Measurements from ENCODE around the gene SETMAR. TPM values are rescaled to one million over a fixed set of nuclear protein-coding genes. Genes with fewer than 3 reads are reported as not detected.

The SETMAR gene
- total RNA-seq: 15.4 and 23.4 TPM in 2 replicates
- polyA plus RNA-seq: 13.5 and 16.5 TPM in 2 replicates

DNA sequence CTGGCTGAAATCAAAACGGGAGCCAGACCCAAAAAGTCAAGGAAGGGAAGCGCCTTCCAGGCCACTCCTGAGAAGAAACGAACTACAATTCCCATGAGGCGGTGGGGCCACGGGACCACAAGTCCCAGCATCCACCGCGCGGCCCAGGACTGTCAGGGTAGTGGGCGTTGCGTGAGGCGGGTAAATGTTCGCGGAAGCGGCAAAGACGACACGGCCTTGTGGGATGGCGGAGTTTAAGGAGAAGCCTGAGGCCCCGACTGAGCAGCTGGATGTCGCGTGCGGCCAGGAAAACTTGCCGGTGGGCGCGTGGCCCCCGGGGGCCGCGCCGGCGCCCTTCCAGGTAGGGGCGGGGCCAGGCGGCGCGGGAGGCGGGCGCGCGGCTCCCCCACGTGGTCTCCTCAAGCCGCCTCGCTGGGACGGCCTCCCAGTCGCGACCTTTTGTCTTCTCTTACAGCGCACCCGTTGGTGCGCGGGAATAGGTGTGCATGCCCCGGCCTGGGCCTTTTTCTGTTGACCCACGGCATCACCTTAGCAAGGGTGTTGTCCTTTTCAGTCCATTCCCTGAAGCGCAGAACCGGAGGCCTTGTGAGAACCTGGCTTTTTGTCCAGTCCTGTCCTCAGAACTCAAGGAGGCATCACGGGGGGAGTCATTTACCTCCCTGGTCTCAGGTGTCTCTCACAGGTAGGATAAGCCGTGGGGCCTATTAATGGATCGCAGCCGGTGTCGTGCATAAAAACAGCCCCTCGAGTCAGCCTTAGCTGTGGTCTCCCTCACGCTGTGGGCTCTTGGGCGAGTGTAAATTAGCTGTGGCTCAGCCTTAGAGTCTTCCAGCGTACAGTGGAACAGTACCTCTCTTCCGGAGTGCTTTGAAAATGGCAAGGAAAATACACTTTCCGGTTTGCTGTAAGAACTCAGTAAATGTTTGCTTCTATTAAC, at the start of gene SETMAR:
Gene SETMAR, plus strand, starts transcription at position 183 of the 937 bp plus-strand sequence. Its CDS starts 2 bp downstream, at position 185.
- TF ChIP-seq EZH2phosphoT487 (IDR thresholded peaks at IDR 0.05; ENCODE audit: low read depth, severe bottlenecking, unreplicated experiment) (no peak), EZH2 (IDR thresholded peaks at IDR 0.05; ENCODE audit: borderline replicate concordance) (no peak), CTCF (IDR thresholded peaks at IDR 0.05; ENCODE audit: poor library complexity) (no peak)
- Histone ChIP-seq H3K79me2 (peaks cover 37% of the 10 kb centered on the region), H3K36me3 (replicated peaks; ENCODE audit: insufficient read depth, low read depth) (no peaks in the 10 kb centered on the region), H3K4me3 (peak within 1 kb of the TSS; percentile 53), H4K20me1 (ENCODE audit: insufficient read depth, poor library complexity, severe bottlenecking) (no peaks in the 10 kb centered on the region), H2AFZ (peak within 1 kb of the TSS; percentile 79), H3K9me3 (ENCODE audit: low read depth) (no peaks in the 10 kb centered on the region), H3K4me2 (peak within 1 kb of the TSS; percentile 90), H3K9me2 (replicated peaks; ENCODE audit: insufficient read depth) (no peaks in the 10 kb centered on the region), H3K27me3 (no peaks in the 10 kb centered on the region), H3K4me1 (ENCODE audit: insufficient read depth) (peaks cover 21% of the 10 kb centered on the region), H3K27ac (peak within 1 kb of the TSS; percentile 92)
- DNase-seq (ENCODE audit: low spot score): peak; percentile 94
- WGBS (ENCODE audit: low lambda C conversion rate, missing lambda C conversion rate): 5% methylated on average over 62 of the region's 62 CpGs

- H3K79me2 ChIP-seq: no peaks in the 10 kb centered on the region
- no peak overlapping the region for H3K4me2 ChIP-seq
- no peaks in the 10 kb centered on the region for H3K27me3 ChIP-seq
- H3K4me3 ChIP-seq: no peak overlapping the region
- WGBS (ENCODE audit: low lambda C conversion rate, missing lambda C conversion rate): 79% methylated on average over 6 of the region's 6 CpGs
- no peaks in the 10 kb centered on the region for H3K36me3 ChIP-seq (replicated peaks; ENCODE audit: insufficient read depth, low read depth)
- no peak overlapping the region for H3K27ac ChIP-seq
- TF ChIP-seq EZH2phosphoT487 (IDR thresholded peaks at IDR 0.05; ENCODE audit: low read depth, severe bottlenecking, unreplicated experiment): no peak
- TF ChIP-seq EZH2 (IDR thresholded peaks at IDR 0.05; ENCODE audit: borderline replicate concordance): no peak
- no peak for TF ChIP-seq CTCF (IDR thresholded peaks at IDR 0.05; ENCODE audit: poor library complexity)
- no peaks in the 10 kb centered on the region for H3K9me2 ChIP-seq (replicated peaks; ENCODE audit: insufficient read depth)
- H2AFZ ChIP-seq: no peak overlapping the region
- no peaks in the 10 kb centered on the region for H4K20me1 ChIP-seq (ENCODE audit: insufficient read depth, poor library complexity, severe bottlenecking)
- H3K4me1 ChIP-seq (ENCODE audit: insufficient read depth): no peaks in the 10 kb centered on the region
- H3K9me3 ChIP-seq (ENCODE audit: low read depth): no peaks in the 10 kb centered on the region
- no peak for DNase-seq (ENCODE audit: low spot score)
Observed at GRCh38 chr3:4261406-4261805, 41.8 kb upstream of the SETMAR start.

DNA sequence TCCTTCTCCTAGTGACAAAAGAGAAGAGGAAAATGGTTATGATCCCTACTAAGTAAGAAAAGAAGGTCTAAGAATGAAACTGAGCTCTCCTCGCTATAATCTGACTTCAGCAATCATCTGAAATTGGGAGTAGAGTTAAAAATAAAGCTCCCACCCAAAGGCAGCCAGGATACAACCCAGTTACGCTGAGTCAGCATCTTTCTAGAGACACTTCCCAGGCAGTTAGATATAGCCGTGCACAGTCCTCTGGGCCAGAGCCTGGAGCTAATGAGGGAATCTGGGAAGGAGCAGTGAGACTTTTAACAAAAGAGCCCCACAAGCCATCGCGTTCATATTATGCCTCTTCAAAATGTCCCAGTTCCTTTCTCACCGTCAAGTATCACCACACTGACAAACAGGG, 39.1 kb upstream of the SETMAR start:
- Histone ChIP-seq H3K27ac (no peak overlapping the region), H2AFZ (no peak overlapping the region), H3K36me3 (replicated peaks; ENCODE audit: insufficient read depth, low read depth) (no peaks in the 10 kb centered on the region), H3K9me3 (ENCODE audit: low read depth) (no peaks in the 10 kb centered on the region), H4K20me1 (ENCODE audit: insufficient read depth, poor library complexity, severe bottlenecking) (no peaks in the 10 kb centered on the region), H3K4me2 (no peak overlapping the region), H3K4me1 (ENCODE audit: insufficient read depth) (no peaks in the 10 kb centered on the region), H3K27me3 (no peaks in the 10 kb centered on the region), H3K79me2 (no peaks in the 10 kb centered on the region), H3K9me2 (replicated peaks; ENCODE audit: insufficient read depth) (no peaks in the 10 kb centered on the region), H3K4me3 (no peak overlapping the region)
- DNase-seq (ENCODE audit: low spot score): no peak
- TF ChIP-seq EZH2phosphoT487 (IDR thresholded peaks at IDR 0.05; ENCODE audit: low read depth, severe bottlenecking, unreplicated experiment) (no peak), EZH2 (IDR thresholded peaks at IDR 0.05; ENCODE audit: borderline replicate concordance) (no peak), CTCF (IDR thresholded peaks at IDR 0.05; ENCODE audit: poor library complexity) (no peak)
- 74% methylated on average over 6 of the region's 6 CpGs for WGBS (ENCODE audit: low lambda C conversion rate, missing lambda C conversion rate)

Measured in hepatocyte (in vitro differentiated cells).